ENCODE results near the gene OR4D2. TPM values are rescaled to one million over a fixed set of nuclear protein-coding genes. Genes with fewer than 3 reads are reported as not detected.

OR4D2 gene
- not detected for total RNA-seq

GRCh38 chr17:58166682-58167081, at the start of gene OR4D2:
Gene OR4D2, plus strand, starts transcription at chr17:58166982. Its CDS starts 2,674 bp downstream, at chr17:58169656.

GRCh38 chr17:58147930-58148434, 18.8 kb upstream of the OR4D2 start, which contains the start of gene OR4D1:
Gene OR4D1, plus strand, starts transcription at chr17:58148384. Its CDS starts 6,770 bp downstream, at chr17:58155154.

GRCh38 chr17:58192612-58193011, 25.8 kb downstream of the OR4D2 start, which contains the start of gene EPX:
Gene EPX, plus strand, starts transcription at chr17:58192726. Its CDS starts 121 bp downstream, at chr17:58192847.

GRCh38 chr17:58219007-58219788, 52.4 kb downstream of the OR4D2 start, which contains the start of gene MKS1:
Gene MKS1, minus strand, starts transcription at chr17:58219255. Its CDS starts 25 bp downstream, at chr17:58219230.

Other genes with a start within 250 kb of the OR4D2 start
- gene CUEDC1, start 211.6 kb upstream of the OR4D2 start, total RNA-seq, result not detected
- 10 to 100 TPM; 48.9 to 50.1 TPM for gene VEZF1, start 178.7 kb upstream of the OR4D2 start, total RNA-seq
- 100 to 1,000 TPM; 284 to 293 TPM for gene SRSF1, start 159.7 kb upstream of the OR4D2 start, total RNA-seq
- 10 to 100 TPM; 29.6 to 29.9 TPM for gene DYNLL2, start 83.6 kb upstream of the OR4D2 start, total RNA-seq
- gene OR4D1, start 18.6 kb upstream of the OR4D2 start, total RNA-seq, result under 1 TPM; 0.86 to 0.91 TPM
- gene EPX, start 25.7 kb downstream of the OR4D2 start, total RNA-seq, result not detected
- 10 to 100 TPM; 16.2 to 18.7 TPM for gene MKS1, start 52.3 kb downstream of the OR4D2 start, total RNA-seq
- not detected for gene LPO, start 71.6 kb downstream of the OR4D2 start, total RNA-seq
- gene MPO, start 114.0 kb downstream of the OR4D2 start, total RNA-seq, result not detected
- gene TSPOAP1, start 161.8 kb downstream of the OR4D2 start, total RNA-seq, result 10 to 100 TPM; 35.2 to 42.0 TPM
- gene SUPT4H1, start 185.2 kb downstream of the OR4D2 start, total RNA-seq, result 10 to 100 TPM; 64.7 to 69.2 TPM

Measured in activated naive CD4-positive, alpha-beta T cell treated with anti-CD3 and anti-CD28 coated beads, Interleukin-2, amount 10 ng/mL, durations not matched to agents 5 hours and 36 hours (primary cell).